Right ventricle myocardium inferior (tissue), 1 donor: ENCODE results near the gene ZBP1. TPM values are rescaled to one million over a fixed set of nuclear protein-coding genes. Genes with fewer than 3 reads are reported as not detected.
A peak's percentile ranks its signal among the peaks of the same experiment; 100 is the strongest.

ENCODE experiments used
- ATAC-seq: fragments of 200-7000 bp; cut with Tn5 transposase; one replicate; pipeline ENCODE4 v1.9.1; 2020; ENCODE audit warnings: mild to moderate bottlenecking, moderate library complexity
- DNase-seq: peaks from one replicate; pipeline ENCODE4 v3.0.0; 2021; ENCODE audit errors: missing footprints
- intact Hi-C: fragments of 100-400 bp; cut with DNase I; formaldehyde crosslinking; loops from one replicate; pipeline ENCODE4 v1.11.0; 2022
- total RNA-seq: library from RNA; stranded (reverse); fragmentation: NEBNext Ultra II Directional; extraction: Animal tissue kit (Norgen Biotek cat#: 25700); gene quantifications from one replicate; pipeline ENCODE4 v1.2.1, GENCODE V29; 2021
- donor health status: DM: no; HTN: yes; CAD: no; lungs with severe emphysema.

ZBP1 gene
- total RNA-seq, 1 donor from 2014 or later = 0.22 TPM

DNA sequence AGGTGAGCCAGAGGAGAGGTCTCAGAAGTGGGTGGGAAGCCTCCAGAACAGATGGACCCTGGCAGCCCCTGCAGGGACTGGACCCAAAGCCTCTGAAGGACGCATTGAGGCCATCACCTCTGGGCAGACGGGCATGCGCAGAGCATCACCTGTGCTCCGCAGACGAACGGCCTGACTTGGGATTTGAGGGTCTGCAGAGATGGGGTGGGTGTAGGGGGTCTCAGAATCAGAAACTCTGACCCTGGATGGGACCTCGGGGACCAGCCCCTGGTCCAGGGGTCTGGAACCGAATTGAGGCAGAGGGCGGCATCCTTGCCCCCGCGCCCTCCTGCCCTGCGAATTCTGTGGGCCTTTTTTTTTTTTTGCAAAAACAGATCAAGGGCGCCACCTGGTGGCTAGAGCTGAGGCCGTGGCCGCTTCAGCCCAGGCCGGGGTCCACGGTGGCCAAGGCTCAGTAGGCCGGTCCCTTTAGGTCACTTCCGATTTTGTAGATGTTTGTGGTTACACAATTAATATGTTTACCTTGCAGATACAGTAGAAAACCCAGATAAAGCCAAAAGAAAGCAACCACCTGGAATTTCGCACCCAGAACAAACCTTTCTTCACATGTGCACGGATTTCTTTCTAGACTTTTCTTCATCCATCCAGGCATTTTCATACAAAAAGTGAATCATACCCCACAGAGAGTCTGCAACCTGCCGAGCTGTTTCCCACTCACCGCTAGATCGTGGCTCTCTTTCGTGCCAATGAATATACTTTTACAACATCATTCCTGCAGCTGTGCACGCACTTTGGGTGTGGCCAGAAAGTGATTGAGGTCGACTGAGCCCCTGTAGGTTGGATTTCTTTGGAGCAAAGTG, 25.9 kb downstream of the ZBP1 start:
- intact Hi-C loops = loop anchor here (1.0 to 10.0 kb wide), 3 partner anchors 80 to 580 kb away; no protein-coding TSS in a partner anchor
- DNase-seq = no peak
- ATAC-seq = no peak

DNA sequence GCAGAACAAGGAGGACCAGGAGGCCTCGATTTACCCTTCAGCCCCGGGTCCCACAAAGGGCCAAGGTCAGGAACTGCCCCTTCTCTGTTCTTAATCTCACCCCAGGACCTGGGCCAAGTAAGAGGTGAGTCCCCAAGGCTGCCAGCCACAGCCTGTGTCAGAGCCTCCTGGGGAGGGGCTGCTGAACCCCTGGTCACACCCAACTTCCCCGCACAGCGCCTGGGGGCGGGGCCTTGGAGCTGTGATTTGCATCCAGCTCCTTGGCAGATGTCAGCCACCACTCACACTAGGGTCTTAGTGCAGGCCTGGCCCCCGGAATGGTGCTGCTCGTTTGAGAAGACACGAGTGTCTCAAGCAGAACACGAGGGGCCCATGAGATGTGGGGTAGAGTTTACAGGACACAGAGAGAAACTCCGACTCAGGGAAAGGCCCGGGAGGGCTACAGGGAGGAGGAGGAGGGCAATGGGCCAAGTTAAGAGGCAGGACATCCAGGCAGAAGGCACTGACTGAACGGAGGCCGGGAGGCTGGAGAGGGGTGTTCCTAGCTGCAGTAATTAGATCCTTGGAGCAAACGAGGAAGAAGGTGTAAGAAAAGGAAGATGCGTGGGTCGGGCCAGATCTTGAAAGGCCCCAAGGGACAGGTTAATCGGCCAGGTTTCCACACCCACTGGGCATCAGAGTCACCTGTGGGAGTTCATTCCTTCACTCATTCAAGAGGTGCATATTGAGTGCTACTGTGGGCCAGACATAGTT, 26.9 kb downstream of the ZBP1 start:
- intact Hi-C loops = loop anchor here (10.0 kb wide), 2 partner anchors 219 to 581 kb away; no protein-coding TSS in a partner anchor
- DNase-seq (no peak), ATAC-seq (no peak)

DNA sequence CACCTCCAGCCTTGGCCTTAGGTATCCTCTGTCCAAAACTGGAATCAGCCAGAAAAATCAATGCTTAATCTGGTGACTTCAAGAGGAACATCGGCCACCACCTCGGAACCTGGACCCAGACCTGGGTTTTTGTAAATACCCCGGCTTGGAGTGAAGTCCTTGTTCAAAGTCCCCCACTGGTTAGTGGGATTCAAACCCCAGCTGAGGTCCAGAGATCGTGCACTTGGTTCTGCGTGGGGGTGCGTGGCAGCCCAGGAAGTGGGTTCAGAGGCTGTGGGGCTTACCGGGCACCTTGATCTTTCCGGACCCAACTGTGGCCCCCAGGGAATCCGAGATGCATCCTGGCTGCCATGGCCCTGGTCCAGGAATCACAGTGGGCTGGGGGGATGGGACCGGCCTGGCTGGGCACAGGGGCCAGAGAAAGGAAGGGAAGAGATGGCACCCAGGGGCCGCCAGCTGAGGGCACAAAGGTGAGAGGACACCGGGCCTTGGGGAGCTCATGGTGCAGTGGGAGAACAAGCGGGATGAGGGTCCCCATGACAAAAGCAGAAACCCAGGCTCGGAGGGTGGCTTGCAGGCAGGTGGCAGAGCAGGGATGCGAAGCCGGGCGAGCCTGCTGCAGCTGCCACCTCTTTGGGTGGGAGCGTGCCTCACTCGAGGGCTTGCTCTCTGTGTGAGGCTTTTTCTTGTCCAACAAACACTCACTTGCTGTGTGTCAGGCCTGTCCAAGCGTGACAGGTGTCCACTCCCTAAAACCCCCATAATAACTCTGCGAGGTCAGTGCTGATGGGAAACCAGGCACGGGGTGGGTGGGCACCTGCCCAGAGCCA, 27.7 kb downstream of the ZBP1 start:
- no peak for ATAC-seq
- DNase-seq = no peak
- intact Hi-C loops = loop anchor here (10.0 kb wide), 2 partner anchors 218 to 582 kb away; no protein-coding TSS in a partner anchor

DNA sequence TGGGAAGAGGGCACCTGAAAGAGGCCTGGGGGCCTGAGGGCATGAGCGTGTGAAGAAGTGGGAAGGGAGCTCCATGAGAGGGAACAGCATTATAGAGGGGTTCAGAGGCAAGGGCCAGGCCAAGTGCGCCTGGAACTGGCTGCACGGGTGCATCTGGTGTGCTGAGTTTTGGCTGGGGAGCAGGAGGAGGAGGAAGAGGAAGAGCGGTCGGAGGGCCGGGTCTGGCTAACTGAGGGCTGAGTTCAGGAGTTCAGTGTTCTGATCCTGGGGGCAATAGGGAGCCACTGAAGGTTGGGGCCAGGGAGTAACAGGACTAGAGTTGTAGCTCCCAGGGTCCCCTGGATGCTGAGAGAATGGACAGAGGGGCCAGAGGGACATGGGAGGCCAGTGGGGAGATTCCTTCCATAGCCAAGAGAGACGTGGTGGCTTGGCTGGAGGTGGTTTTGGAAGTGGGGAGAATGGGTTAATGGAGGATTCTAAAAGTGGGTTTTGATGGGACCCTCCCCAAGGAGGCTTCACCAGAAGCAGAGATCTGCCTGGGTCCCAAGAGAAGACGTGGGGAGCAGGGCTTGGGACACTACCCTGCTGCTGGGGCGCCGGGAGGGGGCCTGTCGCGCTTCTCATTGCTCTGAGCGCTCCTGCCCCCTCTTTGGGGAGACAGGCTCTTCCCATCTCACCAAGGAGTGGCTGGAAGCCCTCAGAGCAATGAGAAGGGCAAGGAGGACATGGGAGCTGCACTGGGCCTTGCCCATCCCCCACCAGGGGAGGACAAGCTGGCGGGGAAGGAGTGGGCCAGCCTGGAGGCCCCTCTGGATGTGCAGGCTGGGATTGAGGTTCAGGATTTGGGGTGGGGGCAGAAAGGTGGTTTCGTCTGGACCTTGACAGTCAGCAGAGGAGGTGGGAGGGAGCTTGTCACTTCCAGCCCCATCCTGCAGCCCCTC, 28.7 kb downstream of the ZBP1 start:
- DNase-seq (no peak), ATAC-seq (no peak)
- intact Hi-C loops = loop anchor here (10.0 kb wide), 2 partner anchors 217 to 583 kb away; no protein-coding TSS in a partner anchor

DNA sequence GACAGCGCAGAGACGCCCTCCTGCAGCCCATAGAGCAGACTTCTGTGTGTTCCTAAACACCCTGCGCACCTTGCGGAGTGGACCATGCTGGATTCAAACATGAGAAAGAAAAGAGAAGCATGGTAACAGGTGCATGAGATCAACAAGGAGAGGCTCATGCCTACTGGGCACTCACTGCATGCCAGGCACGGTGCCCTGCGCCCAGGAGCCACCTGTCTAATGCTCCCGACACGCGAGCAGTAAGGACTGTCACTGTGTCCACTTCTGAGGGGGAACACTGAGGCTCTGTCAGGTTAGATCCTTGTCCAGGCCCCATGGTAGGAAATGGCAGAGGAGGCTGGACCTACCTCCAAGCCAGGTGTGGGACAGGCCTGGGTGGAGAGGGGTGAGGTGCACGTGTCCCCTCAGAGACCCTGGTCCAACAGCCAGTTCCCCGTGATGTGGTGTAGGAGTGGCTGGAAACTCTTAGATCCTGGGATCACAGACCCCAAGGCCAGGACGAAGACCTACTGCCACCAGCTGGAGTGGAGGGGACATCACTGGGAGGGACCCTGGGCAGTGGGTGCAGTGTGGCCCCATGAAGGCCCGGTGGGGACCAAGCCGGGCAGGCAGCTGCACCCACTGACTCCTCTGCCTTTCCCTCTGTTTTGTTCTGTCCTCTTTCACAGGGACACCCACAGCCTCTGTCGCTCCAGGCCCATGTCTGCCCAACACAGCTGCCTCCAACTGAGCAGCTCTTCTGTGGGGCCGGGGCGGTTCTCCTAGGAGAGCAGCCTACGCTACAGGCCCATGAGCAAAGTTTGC, 29.5 kb downstream of the ZBP1 start:
- no peak for DNase-seq
- ATAC-seq = no peak
- intact Hi-C loops = loop anchor here (10.0 kb wide), 2 partner anchors 216 to 584 kb away; no protein-coding TSS in a partner anchor

DNA sequence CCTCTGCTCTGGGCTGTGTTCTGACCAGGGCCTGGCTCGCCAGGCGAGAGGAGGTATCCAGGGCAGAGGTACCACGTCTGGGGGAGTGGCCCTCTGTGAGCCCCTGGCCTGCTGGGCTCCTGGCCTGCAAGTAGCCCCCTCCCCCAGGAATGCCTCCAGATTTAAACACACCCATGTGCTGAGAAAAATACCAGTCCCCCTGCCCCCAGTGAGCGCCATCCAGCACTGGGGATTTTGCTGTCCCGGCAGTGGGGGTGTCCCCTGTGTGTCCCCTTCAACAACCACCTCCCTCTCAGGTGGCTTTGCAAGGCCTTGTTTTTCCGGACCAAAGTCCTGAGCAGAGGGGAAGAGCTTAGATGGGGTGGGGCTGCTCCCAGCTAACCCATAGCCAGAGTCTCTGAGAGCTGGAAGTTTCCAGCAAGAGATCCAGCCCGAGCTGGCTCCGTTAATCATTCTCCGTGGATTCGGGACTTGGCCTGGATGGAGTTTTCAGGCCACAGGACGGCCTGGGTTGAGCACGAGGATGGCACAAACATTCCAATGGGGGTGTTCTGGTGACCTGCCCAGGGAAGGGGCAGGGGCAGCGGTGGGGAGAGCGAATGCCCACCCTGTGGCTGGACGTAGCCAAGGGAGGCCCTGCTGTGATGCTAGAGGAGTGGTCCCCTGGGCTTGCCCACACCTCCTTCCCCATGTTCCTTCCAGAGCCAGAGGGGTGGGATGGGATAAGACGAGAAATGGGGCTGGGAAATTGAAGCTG, 30.3 kb downstream of the ZBP1 start:
- ATAC-seq (no peak), DNase-seq (no peak)
- intact Hi-C loops = loop anchor here (10.0 kb wide), 2 partner anchors 215 to 585 kb away; no protein-coding TSS in a partner anchor

DNA sequence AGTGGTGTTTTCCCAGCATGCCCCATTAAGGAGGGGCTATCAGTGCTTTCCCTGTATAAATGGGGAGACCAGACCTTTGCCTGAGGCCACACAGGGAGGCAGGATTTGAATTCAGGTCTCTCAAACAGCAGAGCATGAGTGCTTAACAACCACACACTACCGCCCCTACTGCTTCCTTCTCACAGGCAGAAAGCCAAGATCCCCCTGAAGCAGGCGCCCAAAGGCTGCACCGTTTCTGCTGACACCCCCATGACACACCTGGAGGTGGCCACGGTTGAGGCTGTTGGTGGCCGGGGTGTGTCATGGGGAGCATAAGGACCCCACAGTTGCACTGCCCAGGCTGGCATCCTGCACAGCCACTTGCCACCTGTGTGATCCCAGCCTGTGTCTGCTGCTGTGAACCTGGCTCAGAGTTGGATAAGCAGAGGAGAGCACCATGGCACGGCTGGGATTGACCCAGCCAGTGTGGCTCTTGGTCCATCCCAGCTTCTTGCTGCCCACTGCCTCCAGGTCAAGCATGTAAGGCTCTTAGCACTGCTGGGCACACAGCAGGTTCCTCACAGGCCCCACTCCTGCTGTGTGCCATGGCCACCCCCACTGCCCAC, 31.0 kb downstream of the ZBP1 start:
- ATAC-seq = no peak
- no peak for DNase-seq
- intact Hi-C loops = no loop called here

DNA sequence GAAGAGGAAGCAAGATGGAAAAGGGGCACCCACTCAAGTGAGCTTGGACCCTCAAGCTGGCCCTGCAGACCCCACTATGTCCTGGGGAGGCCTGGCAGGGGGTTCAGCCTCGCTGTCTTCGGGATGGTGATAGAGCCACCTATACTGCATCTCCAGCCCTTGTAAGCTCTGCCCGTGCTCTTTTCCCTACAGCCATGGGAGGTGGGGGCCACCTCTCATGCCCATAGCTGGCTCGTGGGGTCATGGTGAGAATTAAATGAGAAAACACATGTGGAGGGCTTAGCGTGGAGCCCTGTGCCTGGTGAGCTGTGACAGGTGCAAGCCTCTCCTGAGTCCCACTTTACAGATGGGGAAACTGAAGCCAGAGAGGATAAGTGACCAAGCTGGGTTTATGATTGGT, 31.6 kb downstream of the ZBP1 start:
- no peak for ATAC-seq
- intact Hi-C loops = no loop called here

DNA sequence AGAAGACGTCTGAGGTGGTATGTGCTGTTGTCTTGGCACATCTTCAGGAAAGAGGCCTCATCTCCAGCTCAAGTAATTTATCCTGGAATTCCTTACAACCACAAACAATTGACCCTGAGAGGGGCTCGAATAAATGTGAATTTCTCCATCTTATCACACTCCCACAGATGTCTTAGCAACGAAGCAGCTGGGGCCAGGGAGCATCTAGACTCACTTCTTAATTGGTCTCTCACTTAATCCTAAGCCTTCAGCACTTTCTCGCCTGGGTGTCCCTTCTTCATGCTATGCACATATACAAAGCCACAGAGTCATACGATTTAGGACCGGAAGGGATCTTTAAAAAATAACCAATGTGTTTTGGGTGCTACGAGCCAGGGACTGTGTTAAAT, 32.2 kb downstream of the ZBP1 start:
- intact Hi-C loops = no loop called here
- DNase-seq (no peak), ATAC-seq (no peak)

More for the DNA sequence above, 31.6 kb downstream of the ZBP1 start:
- DNase-seq = no peak

DNA sequence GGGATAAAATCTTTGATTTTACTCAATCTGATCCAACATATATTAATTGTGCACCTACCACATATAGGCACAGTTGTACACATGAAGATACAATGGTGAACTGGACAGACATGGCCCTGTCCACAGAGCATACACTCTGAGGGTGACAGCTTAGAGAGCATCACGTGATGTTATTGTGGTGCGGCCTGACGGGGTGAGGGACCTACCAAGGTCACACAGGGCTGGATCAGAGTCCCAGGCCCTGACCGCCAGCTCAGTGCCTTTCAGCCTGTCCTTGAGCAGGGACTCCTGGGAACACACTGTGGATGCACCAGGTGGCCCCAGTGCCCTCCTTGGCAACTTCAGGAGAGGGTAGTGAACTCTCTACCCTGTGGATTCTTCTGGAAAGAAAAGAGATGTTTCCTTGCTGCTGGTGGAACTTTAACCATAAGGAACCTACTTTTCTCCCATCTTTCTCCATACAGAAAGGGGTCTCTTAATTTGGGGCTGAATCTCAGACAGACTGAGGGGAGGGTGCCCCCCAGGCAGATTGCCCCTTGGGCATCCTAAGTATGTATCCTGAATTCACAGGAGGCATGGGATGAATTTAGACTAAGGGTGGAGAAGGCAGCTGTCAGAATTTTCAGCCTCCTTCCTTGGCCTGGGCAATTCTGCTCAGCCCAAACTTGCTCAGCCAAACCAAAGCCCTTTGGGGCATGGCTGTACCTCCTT, 32.8 kb downstream of the ZBP1 start:
- DNase-seq = no peak
- intact Hi-C loops = no loop called here
- no peak for ATAC-seq

DNA sequence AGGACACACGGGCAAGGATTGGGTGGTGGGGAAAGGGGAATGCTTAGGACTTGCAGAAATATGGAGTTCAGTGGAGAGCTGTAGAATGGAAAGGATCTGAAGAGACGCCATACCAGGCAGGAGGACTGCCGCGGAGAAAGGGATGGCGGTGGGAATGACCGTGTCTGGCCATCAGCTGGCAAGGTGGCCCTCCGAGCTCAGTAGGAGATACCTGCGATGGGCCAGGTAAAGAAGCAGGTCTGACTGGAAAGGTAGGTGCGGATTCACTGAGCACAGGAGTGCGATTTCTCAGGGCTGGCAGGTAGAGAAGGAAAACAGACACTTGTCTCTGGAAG, 33.3 kb downstream of the ZBP1 start:
- DNase-seq = no peak
- ATAC-seq = no peak
- intact Hi-C loops = no loop called here

DNA sequence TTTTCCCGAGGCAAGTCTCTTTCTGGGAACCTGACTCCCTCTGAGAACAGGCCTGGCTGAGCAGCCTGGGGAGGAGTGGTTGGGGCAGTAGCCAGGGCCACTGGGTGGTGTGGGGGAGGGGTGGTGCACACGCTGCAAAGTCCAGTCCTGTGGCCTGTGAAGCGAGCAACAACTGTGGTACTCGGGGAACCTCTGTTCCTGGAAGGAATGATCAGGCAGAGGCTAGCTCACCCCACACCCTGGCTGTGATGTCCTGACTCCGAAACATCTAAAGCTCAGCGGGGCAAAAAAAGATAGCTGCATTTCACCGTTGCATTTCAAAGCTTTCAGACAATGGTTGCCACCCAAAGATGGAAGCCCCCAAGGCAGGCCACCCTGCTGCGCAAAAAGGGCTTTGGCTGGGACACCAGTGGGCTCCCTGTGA, 33.8 kb downstream of the ZBP1 start:
- ATAC-seq (no peak), DNase-seq (peak; percentile 60)
- intact Hi-C loops = no loop called here

DNA sequence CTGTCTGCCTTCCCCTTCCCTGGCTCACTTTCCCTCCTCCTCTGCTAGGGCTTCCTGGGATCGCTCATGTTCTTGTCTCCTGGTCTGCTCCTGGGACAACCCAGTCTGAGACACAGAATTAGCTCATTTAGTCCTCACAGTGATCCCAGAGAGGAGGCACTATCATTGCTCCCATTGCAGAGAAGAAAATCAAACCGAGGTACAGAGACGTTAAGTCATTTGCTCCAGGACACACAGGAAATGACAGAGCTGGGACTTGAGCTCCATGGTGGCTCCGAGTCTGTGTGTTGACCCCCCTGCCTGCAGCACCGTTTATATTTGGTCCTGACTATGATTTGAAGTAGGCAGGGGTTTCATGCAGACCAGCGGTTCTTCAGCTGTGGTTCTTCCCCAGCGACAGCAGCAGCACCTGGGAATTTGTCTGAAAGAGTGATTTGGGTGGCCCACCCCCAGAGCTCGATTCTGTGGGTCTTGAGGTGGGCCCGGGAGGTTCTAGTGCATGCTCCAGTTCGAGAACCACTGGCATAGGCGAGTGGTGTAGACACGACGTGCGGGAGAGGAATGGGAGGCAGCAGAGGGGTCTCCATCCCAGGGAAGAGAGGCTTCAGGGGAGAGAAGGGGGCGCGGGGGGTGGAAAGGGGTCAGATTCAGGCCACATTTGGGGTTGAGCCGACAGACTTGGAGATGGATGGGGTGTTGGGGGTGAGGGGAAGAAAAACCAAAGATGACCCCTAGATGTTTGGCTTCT, 34.6 kb downstream of the ZBP1 start:
- no peak for DNase-seq
- intact Hi-C loops = no loop called here
- ATAC-seq = no peak

DNA sequence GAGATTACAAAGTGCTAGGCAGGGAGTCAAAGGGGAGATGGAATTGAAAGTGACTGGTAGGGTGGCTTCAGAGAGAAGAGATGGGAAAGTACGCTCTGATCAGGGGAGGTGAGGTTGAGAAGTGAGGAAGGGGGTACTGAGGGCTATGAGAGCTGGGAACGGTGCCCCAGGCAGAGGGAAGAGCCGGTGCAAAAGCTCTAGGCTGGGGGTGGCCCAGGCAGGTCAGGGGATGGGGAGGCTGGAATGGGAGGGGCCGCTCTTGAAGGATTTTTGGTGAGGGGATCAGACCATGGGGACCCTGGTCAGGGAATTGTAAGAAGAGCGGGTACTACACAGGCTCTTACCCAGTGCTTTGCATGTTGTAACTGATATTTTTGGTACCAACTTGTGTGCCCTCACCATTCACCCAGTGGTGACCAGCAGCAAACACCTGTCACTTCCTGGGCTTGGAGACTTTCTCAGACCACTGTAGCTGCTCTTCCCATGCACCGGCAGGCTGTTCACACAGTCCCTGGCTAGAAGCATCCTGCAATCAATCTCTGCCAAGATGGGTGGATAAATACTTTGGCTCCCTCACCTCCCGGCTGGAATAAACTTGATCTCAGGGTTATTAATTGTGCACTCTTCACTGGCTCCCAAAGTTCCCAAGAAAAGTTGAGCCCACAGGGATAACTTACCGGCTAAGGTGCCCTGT, 35.3 kb downstream of the ZBP1 start:
- ATAC-seq = no peak
- intact Hi-C loops = no loop called here
- no peak for DNase-seq
